Ectodermal cell (in vitro differentiated cells): ENCODE measurements around the gene AK9.
"Not testable (repeated sequence)": the region's sequence is repeated elsewhere in the genome, so short reads cannot be mapped to it uniquely, and the experiment has no call there.

ENCODE experiments used
- H3K27ac ChIP-seq: 2 replicates; pipeline ENCODE4 v1.7.0; 2013; ENCODE audit warnings: mild to moderate bottlenecking, low read depth, low read length; ENCODE audit not compliant: insufficient read depth, poor library complexity, severe bottlenecking
- H3K27me3 ChIP-seq: 2 replicates; pipeline ENCODE4 v1.7.0; 2013; ENCODE audit warnings: mild to moderate bottlenecking, low read length; ENCODE audit not compliant: insufficient read depth, control insufficient read depth, poor library complexity, severe bottlenecking
- H3K36me3 ChIP-seq: one replicate; pipeline ENCODE4 v1.7.0; 2013; ENCODE audit warnings: low read length; ENCODE audit not compliant: control insufficient read depth, insufficient read depth
- H3K4me1 ChIP-seq: one replicate; pipeline ENCODE4 v1.7.0; 2013; ENCODE audit warnings: low read length; ENCODE audit not compliant: control insufficient read depth, insufficient read depth
- H3K4me3 ChIP-seq: 2 replicates; pipeline ENCODE4 v1.7.0; 2013; ENCODE audit warnings: low read depth, low read length, control low read depth; ENCODE audit not compliant: insufficient read depth
- H3K9me3 ChIP-seq: 2 replicates; pipeline ENCODE4 v1.7.0; 2013; ENCODE audit warnings: mild to moderate bottlenecking, low read length, moderate library complexity; ENCODE audit not compliant: control insufficient read depth
- WGBS, 2 experiments: methylation state at CpG; one replicate each; pipeline ENCODE4 v1.1.7; 2013; ENCODE audit warnings: missing lambda C conversion rate in 2 of 2; 5-methylcytosine and 5-hydroxymethylcytosine counted together

The AK9 gene

DNA sequence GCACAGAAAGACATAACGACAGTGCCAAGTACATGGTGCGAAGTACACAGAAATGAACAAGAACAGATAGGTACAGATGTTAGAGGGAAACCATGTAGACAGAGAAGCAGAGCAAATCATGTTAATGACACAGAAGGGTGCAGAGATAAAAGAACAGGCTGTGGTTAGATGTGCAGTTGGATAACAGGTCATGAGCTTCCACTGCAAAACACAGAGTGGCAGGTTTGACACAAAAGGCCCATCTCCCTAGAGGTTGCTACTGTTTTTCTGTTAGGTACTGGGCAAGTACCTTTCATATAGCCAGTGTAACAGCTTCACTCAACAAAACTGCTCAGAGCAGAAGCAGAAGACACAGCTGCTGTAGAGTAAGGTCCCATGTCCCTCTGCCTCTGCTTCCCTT lies 84.6 kb downstream of the AK9 start:
- no peaks in the 10 kb centered on the region for H3K9me3 ChIP-seq
- H3K27me3 ChIP-seq, result no peaks in the 10 kb centered on the region
- 92 to 97% methylated on average over 2 of the region's 2 CpGs for WGBS, 2 experiments
- H3K4me1 ChIP-seq, result no peaks in the 10 kb centered on the region
- H3K36me3 ChIP-seq, result no peaks in the 10 kb centered on the region
- H3K4me3 ChIP-seq, result no peak overlapping the region
- H3K27ac ChIP-seq, result no peak overlapping the region

- no peaks in the 10 kb centered on the region for H3K36me3 ChIP-seq
- no peaks in the 10 kb centered on the region for H3K27me3 ChIP-seq
- no peaks in the 10 kb centered on the region for H3K4me1 ChIP-seq
- H3K9me3 ChIP-seq, result no peaks in the 10 kb centered on the region
- no peak overlapping the region for H3K27ac ChIP-seq
- 27 to 29% methylated on average over 2 of the region's 2 CpGs for WGBS, 2 experiments
- H3K4me3 ChIP-seq, result no peak overlapping the region
Measured at GRCh38 chr6:109595998-109596397, 95.0 kb downstream of the AK9 start.

DNA sequence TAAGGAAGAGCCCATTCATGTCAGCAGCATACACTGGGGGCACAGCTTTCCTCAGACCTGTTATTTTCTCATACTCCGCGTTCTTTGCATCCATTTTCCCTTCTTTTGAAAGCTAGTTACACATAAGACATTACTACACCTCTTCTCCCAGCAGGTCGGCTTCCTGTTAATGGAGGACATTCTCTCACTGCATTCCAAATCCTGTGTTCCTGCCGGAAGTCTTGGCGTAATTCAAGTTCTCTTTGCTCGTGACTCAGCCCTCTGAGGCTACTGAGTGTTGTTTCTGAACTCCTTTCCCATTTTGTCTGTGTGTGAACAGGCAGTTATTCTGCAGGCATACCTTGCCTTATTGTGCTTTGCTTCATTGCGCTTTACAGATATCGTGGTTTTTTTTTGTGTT lies 110.5 kb downstream of the AK9 start:
- Histone ChIP-seq H3K36me3 (no peaks in the 10 kb centered on the region), H3K27me3 (no peaks in the 10 kb centered on the region), H3K9me3 (no peaks in the 10 kb centered on the region), H3K4me3 (no peak overlapping the region), H3K4me1 (no peaks in the 10 kb centered on the region), H3K27ac (no peak overlapping the region)
- 76 to 80% methylated on average over 8 of the region's 8 CpGs for WGBS, 2 experiments

GRCh38 chr6:109579361-109579760 lies 111.6 kb downstream of the AK9 start:
- 100% methylated on average over 2 of the region's 2 CpGs; no CpG with 5 or more reads in 1 of the 2 experiments for WGBS, 2 experiments
- Histone ChIP-seq H3K4me1 (no peaks in the 10 kb centered on the region), H3K4me3 (no peak overlapping the region), H3K9me3 (no peaks in the 10 kb centered on the region), H3K27ac (no peak overlapping the region), H3K36me3 (no peaks in the 10 kb centered on the region), H3K27me3 (no peaks in the 10 kb centered on the region)

DNA sequence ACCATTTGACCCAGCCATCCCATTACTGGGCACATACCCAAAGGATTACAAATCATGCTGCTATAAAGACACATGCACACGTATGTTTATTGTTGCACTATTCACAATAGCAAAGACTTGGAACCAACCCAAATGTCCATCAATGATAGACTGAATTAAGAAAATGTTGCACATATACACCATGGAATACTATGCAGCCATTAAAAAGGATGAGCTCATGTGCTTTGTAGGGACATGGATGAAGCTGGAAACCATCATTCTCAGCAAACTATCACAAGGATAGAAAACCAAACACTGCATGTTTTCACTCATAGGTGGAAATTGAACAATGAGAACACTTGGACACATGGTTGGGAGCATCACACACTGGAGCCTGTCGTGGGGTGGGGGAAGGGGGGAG lies 121.1 kb downstream of the AK9 start:
- not testable (repeated sequence) for H3K9me3 ChIP-seq

DNA sequence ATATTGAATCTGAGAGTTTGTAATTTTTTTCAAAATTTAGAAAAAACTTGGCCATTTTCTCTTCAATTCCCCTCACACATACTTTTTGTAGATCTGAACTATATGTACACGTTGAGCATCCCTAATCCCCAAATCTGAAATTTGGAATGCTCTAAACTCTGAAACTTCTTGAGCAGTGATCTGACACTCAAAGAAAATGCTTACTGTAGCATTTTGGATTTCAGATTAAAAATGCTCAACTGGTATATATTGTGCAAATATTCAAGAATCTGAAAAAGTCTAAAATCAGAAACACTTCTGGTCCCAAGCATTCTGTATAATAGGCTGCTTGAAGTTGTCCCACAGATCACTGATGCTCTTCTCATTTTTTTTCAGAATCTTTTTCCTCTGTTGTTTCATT lies 129.2 kb downstream of the AK9 start:
- H3K36me3 ChIP-seq, result no peaks in the 10 kb centered on the region
- no peak overlapping the region for H3K4me3 ChIP-seq
- no peaks in the 10 kb centered on the region for H3K27me3 ChIP-seq
- WGBS, 2 experiments, result 92 to 96% methylated on average over 1 of the region's 1 CpG
- no peak overlapping the region for H3K27ac ChIP-seq
- no peaks in the 10 kb centered on the region for H3K4me1 ChIP-seq
- no peaks in the 10 kb centered on the region for H3K9me3 ChIP-seq

More for the DNA sequence above, 121.1 kb downstream of the AK9 start:
- 97 to 100% methylated on average over 2 of the region's 2 CpGs for WGBS, 2 experiments
- H3K4me1 ChIP-seq, H3K27ac ChIP-seq, H3K4me3 ChIP-seq, H3K36me3 ChIP-seq, H3K27me3 ChIP-seq: not testable (repeated sequence)

GRCh38 chr6:109531446-109531845 lies 159.6 kb downstream of the AK9 start:
- WGBS, 2 experiments, result 94 to 97% methylated on average over 6 of the region's 6 CpGs

DNA sequence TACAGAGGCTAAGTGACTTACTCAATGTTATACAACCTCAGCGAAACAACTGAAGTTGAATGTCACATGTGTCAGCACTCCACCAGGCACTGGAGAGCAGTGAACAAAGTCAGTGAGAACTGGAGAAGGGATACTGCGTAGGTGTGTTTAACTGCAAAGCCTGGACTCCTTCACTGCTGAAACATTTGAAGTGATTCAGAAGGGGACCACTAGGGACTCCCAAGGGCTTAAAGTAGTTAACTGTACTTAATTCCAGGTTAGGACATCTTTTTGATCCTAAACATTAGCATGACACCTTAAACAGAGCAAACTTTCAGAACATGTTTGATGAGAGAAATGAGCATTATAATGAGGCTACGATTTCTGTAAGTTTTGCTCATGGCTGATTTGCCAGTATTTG lies 163.0 kb downstream of the AK9 start:
- WGBS, 2 experiments, result 86 to 97% methylated on average over 3 of the region's 3 CpGs
- peaks cover 4% of the 10 kb centered on the region for H3K9me3 ChIP-seq
- H3K27me3 ChIP-seq, result no peaks in the 10 kb centered on the region
- H3K36me3 ChIP-seq, result no peaks in the 10 kb centered on the region
- H3K4me3 ChIP-seq, result no peak overlapping the region
- H3K27ac ChIP-seq, result no peak overlapping the region
- H3K4me1 ChIP-seq, result no peaks in the 10 kb centered on the region

More at GRCh38 chr6:109531446-109531845, 159.6 kb downstream of the AK9 start:
- no peak overlapping the region for H3K4me3 ChIP-seq
- H3K36me3 ChIP-seq, result no peaks in the 10 kb centered on the region
- no peak overlapping the region for H3K27ac ChIP-seq
- no peaks in the 10 kb centered on the region for H3K9me3 ChIP-seq
- no peaks in the 10 kb centered on the region for H3K27me3 ChIP-seq
- H3K4me1 ChIP-seq, result no peaks in the 10 kb centered on the region

DNA sequence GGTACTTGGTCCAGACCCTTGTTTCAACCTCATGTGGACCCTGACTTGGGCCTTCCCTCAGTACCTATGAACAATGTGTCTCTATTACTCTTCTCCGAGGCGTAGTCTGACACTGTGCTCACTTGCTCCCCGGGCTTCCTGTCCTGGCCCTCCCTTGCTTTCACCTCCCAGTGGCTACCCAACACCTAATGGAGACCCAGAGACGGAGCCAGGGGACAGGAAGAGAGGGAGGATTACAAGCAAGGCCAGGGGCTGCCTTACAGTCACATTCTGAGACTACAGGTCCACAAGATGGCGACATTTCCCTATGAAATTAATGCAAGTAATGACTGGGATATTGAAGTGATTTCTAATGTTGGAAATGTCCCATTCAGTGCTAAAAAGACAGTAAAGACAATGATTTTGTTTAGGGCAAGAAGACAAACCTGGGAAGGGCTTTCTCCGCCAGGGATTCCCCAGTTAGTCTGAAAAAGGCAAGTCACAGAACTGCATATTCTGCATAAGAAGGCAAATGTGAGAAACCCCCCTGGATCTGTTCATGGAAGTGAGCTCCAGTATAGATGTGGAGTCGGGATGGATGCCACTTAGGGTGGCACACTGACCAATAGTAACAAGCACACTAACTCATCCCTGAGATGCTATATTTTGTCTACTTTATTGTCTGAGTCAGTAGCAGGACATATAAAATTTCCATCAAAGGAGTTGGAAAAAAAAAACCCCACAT lies 163.9 kb downstream of the AK9 start:
- WGBS, 2 experiments, result 58 to 65% methylated on average over 7 of the region's 7 CpGs
- Histone ChIP-seq H3K4me3 (no peak overlapping the region), H3K9me3 (peaks cover 4% of the 10 kb centered on the region), H3K4me1 (no peaks in the 10 kb centered on the region), H3K36me3 (no peaks in the 10 kb centered on the region), H3K27me3 (no peaks in the 10 kb centered on the region), H3K27ac (no peak overlapping the region)

- Histone ChIP-seq H3K4me3 (no peak overlapping the region), H3K36me3 (no peaks in the 10 kb centered on the region), H3K9me3 (peaks cover 4% of the 10 kb centered on the region), H3K27me3 (no peaks in the 10 kb centered on the region), H3K27ac (no peak overlapping the region), H3K4me1 (no peaks in the 10 kb centered on the region)
Measured at GRCh38 chr6:109524129-109524528, 166.9 kb downstream of the AK9 start.

GRCh38 chr6:109523478-109523877 lies 167.5 kb downstream of the AK9 start:
- Histone ChIP-seq H3K4me3 (no peak overlapping the region), H3K4me1 (no peaks in the 10 kb centered on the region), H3K36me3 (no peaks in the 10 kb centered on the region), H3K27me3 (no peaks in the 10 kb centered on the region), H3K9me3 (peaks cover 4% of the 10 kb centered on the region), H3K27ac (no peak overlapping the region)
- WGBS, 2 experiments, result 94 to 97% methylated on average over 2 of the region's 2 CpGs
